Liver (tissue), 9 donors: ENCODE data around the gene SH3RF3. TPM values are rescaled to one million over a fixed set of nuclear protein-coding genes. Genes with fewer than 3 reads are reported as not detected.

Experiments used
- DNase-seq: peaks from one replicate; pipeline ENCODE4 v3.0.0-alpha.2; 2017; ENCODE audit warnings: low spot score
- H3K27ac ChIP-seq, 2 donors: one replicate each; pipeline ENCODE4 v1.7.0; 2013; ENCODE audit warnings: inconsistent platforms in 2 of 2, low read length in 2 of 2, control low read depth in 1 of 2, low read depth in 1 of 2, mild to moderate bottlenecking in 1 of 2
- H3K27me3 ChIP-seq, 4 donors: one replicate each; pipeline versions ENCODE4 v1.6.1 to v1.7.0; 2013; ENCODE audit warnings: low read length in 3 of 4, inconsistent platforms in 1 of 4, mild to moderate bottlenecking in 1 of 4, moderate library complexity in 1 of 4; ENCODE audit not compliant: control insufficient read depth in 4 of 4, insufficient read depth in 4 of 4
- H3K36me3 ChIP-seq, 4 donors: one replicate each; pipeline versions ENCODE4 v1.6.1 to v1.7.0; 2013; ENCODE audit warnings: low read length in 3 of 4, mild to moderate bottlenecking in 3 of 4, low read depth in 1 of 4, moderate library complexity in 1 of 4; ENCODE audit not compliant: control insufficient read depth in 4 of 4, insufficient read depth in 3 of 4
- H3K4me1 ChIP-seq, 4 donors: one replicate each; pipeline versions ENCODE4 v1.6.1 to v1.7.0; 2013; ENCODE audit warnings: low read length in 3 of 4, mild to moderate bottlenecking in 3 of 4, moderate library complexity in 1 of 4; ENCODE audit not compliant: control insufficient read depth in 4 of 4, insufficient read depth in 4 of 4
- H3K4me3 ChIP-seq, 3 donors: one replicate each; pipeline versions ENCODE4 v1.6.1 to v1.7.0; 2013; ENCODE audit warnings: low read length in 3 of 3, control low read depth in 1 of 3, low read depth in 1 of 3, mild to moderate bottlenecking in 1 of 3
- H3K9ac ChIP-seq, 2 donors: one replicate each; pipeline ENCODE4 v1.7.0; 2013; ENCODE audit warnings: low read length in 2 of 2, mild to moderate bottlenecking in 2 of 2, moderate library complexity in 2 of 2, control low read depth in 1 of 2, low read depth in 1 of 2
- H3K9me3 ChIP-seq, 4 donors: one replicate each; pipeline versions ENCODE4 v1.6.1 to v1.7.0; 2013; ENCODE audit warnings: low read length in 3 of 4; ENCODE audit not compliant: control insufficient read depth in 4 of 4
- FOXA1 ChIP-seq: IDR thresholded peaks from 2 replicates; pipeline ENCODE4 v1.6.1; 2016; ENCODE audit warnings: antibody characterized with exemption
- GABPA ChIP-seq, 2 donors: IDR thresholded peaks in 1 of 2; conservative IDR thresholded peaks in 1 of 2; 2 replicates each; pipeline ENCODE4 v1.6.1; 2016; ENCODE audit warnings: antibody characterized with exemption in 2 of 2, mild to moderate bottlenecking in 1 of 2, moderate library complexity in 1 of 2
- HNF4A ChIP-seq, 2 donors: conservative IDR thresholded peaks; 2 replicates each; pipeline ENCODE4 v1.6.1; 2016; ENCODE audit warnings: antibody characterized with exemption in 2 of 2, mild to moderate bottlenecking in 2 of 2
- HNF4G ChIP-seq: IDR thresholded peaks from 2 replicates; pipeline ENCODE4 v1.6.1; 2016; ENCODE audit warnings: antibody characterized with exemption
- NR2F2 ChIP-seq: IDR thresholded peaks from 2 replicates; pipeline ENCODE4 v1.6.1; 2016; ENCODE audit warnings: antibody characterized with exemption
- RAD21 ChIP-seq, 2 donors: IDR thresholded peaks; 2 replicates each; pipeline ENCODE4 v1.6.1; 2016; ENCODE audit warnings: antibody characterized with exemption in 2 of 2, mild to moderate bottlenecking in 2 of 2
- SP1 ChIP-seq: IDR thresholded peaks from 2 replicates; pipeline ENCODE4 v1.6.1; 2018; ENCODE audit warnings: antibody characterized with exemption, mild to moderate bottlenecking
- WGBS: extraction: QIAGEN DNeasy Blood & Tissue Kit; methylation state at CpG from one replicate; pipeline ENCODE4 v1.1.7; 2013; 5-methylcytosine and 5-hydroxymethylcytosine counted together
- polyA plus RNA-seq, 2 donors: library from polyadenylated mRNA; stranded (reverse) in 1 of 2; unstranded in 1 of 2; fragments of 200-250 nt in 1 of 2; fragments of >200 nt in 1 of 2; fragmentation: Nextera tagmentation in 1 of 2; extraction: Ambion mirVana in 1 of 2; gene quantifications; one replicate each; pipeline versions ENCODE4 v1.2.1 to v1.2.3, GENCODE V29; 2013 to 2015
- total RNA-seq, 2 donors: library from RNA; depleted of rRNA; stranded (reverse); fragments of >200 nt; gene quantifications; one replicate each; pipeline ENCODE4 v1.2.3, GENCODE V29; 2014
- TF ChIP-seq, protein P1 (sequence below): fragments of 150-350 bp; IDR thresholded peaks from 2 replicates; pipeline ENCODE4 v1.5.1; 2017; ENCODE audit warnings: improper control_type of control experiment, low read depth, low read length; ENCODE audit not compliant: missing input control
- TF ChIP-seq, protein P2 (sequence below): IDR thresholded peaks from 2 replicates; pipeline ENCODE4 v1.6.1; 2016; ENCODE audit warnings: antibody characterized with exemption, mild to moderate bottlenecking
- TF ChIP-seq, protein P3 (sequence below): IDR thresholded peaks from 2 replicates; pipeline ENCODE4 v1.6.1; 2016; ENCODE audit warnings: antibody characterized with exemption
- donor health status: healthy.
- donor health status: healthy.
- donor health status: healthy.
- donor health status: healthy.
- donor health status: healthy.

Gene SH3RF3
- total and polyA plus RNA-seq, 4 donors = 0.11 to 1.0 (median 0.54) TPM

DNA sequence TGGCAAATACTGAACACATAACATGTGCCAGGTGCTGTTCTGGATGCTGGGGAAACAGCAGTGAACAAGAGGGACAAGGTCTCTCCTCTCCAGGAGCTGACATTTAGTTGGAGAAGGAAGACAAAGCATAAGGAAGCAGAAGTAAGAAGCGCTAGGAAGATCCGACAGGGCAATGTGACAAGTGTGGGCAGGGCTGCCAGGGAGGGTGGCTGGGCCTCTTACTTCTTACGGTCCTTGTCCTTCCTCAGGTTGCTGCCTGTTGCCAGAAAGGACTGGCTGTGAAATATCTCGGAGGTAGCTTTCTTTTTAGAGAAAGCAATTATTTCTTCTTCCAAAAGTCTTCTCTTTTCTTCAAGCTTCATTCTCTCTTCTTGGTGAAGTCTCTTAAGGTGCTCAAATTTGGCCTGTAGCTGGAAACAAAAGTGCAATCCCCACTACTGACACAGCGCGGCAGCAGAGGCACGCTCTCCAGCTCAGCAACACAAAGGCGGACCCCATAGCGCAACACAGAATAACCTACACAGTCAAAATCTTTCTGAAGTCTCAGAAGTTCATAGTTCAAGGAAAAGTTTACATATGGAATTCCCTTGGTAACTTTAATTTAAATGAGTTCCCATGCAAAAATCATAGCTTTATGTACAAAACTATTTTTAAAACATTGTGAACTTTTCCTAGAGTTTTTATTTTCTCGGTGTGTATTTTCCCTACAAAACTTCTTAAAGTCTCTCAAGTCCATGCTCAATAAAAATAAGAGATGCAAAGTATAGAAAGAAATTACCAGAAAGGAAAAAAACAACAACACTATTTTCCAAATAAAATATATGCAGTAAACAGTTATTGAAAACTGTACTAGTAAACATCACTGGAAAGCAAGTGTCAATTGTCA, 417.1 kb downstream of the SH3RF3 start:
- Histone ChIP-seq H3K9ac (no peak overlapping the region), H3K9me3 (no peaks in the 10 kb centered on the region), H3K4me1 (no peaks in the 10 kb centered on the region), H3K27me3 (no peaks in the 10 kb centered on the region), H3K27ac (no peak overlapping the region), H3K36me3 (peaks cover 0 to 7% (median 3%) of the 10 kb centered on the region in 4 donors), H3K4me3 (no peak overlapping the region)
- TF ChIP-seq RAD21 (IDR thresholded peaks at IDR 0.05) = peak; percentile 95
- TF ChIP-seq, protein P1, sequence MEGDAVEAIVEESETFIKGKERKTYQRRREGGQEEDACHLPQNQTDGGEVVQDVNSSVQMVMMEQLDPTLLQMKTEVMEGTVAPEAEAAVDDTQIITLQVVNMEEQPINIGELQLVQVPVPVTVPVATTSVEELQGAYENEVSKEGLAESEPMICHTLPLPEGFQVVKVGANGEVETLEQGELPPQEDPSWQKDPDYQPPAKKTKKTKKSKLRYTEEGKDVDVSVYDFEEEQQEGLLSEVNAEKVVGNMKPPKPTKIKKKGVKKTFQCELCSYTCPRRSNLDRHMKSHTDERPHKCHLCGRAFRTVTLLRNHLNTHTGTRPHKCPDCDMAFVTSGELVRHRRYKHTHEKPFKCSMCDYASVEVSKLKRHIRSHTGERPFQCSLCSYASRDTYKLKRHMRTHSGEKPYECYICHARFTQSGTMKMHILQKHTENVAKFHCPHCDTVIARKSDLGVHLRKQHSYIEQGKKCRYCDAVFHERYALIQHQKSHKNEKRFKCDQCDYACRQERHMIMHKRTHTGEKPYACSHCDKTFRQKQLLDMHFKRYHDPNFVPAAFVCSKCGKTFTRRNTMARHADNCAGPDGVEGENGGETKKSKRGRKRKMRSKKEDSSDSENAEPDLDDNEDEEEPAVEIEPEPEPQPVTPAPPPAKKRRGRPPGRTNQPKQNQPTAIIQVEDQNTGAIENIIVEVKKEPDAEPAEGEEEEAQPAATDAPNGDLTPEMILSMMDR = peak; percentile 84
- no peak for TF ChIP-seq HNF4A (conservative IDR thresholded peaks at IDR 0.05)
- DNase-seq = peak; percentile 71
- WGBS = 33% methylated on average over 10 of the region's 10 CpGs

DNA sequence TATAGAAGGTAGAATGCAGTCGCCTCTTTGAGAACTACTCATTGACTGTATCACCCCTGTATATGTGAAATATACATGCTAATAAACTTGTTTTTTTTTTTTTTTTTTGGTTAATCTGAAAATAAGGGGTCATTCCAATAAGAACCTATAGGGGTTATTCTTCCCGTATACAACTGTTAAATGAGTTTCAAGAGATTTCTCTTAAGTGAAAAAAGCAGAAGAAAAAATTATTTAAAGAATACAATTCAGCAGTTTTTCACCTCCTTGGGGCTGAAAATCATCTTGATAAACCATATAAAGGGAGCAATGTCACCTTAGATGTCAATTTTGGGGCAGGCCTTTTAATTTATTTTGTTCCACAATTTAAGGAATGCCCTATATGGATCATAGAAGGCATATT, 418.3 kb downstream of the SH3RF3 start:
- Histone ChIP-seq H3K4me1 (no peaks in the 10 kb centered on the region), H3K9me3 (no peaks in the 10 kb centered on the region), H3K9ac (no peak overlapping the region), H3K27me3 (no peaks in the 10 kb centered on the region), H3K36me3 (peaks cover under 1 to 7% (median 4%) of the 10 kb centered on the region in 4 donors), H3K4me3 (no peak overlapping the region), H3K27ac (no peak overlapping the region)
- WGBS = 95% methylated on average over 2 of the region's 2 CpGs
- DNase-seq = no peak
- no peak for TF ChIP-seq HNF4G
- TF ChIP-seq, protein P2, sequence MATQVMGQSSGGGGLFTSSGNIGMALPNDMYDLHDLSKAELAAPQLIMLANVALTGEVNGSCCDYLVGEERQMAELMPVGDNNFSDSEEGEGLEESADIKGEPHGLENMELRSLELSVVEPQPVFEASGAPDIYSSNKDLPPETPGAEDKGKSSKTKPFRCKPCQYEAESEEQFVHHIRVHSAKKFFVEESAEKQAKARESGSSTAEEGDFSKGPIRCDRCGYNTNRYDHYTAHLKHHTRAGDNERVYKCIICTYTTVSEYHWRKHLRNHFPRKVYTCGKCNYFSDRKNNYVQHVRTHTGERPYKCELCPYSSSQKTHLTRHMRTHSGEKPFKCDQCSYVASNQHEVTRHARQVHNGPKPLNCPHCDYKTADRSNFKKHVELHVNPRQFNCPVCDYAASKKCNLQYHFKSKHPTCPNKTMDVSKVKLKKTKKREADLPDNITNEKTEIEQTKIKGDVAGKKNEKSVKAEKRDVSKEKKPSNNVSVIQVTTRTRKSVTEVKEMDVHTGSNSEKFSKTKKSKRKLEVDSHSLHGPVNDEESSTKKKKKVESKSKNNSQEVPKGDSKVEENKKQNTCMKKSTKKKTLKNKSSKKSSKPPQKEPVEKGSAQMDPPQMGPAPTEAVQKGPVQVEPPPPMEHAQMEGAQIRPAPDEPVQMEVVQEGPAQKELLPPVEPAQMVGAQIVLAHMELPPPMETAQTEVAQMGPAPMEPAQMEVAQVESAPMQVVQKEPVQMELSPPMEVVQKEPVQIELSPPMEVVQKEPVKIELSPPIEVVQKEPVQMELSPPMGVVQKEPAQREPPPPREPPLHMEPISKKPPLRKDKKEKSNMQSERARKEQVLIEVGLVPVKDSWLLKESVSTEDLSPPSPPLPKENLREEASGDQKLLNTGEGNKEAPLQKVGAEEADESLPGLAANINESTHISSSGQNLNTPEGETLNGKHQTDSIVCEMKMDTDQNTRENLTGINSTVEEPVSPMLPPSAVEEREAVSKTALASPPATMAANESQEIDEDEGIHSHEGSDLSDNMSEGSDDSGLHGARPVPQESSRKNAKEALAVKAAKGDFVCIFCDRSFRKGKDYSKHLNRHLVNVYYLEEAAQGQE = no peak
- no peak for TF ChIP-seq FOXA1
- TF ChIP-seq HNF4A (conservative IDR thresholded peaks at IDR 0.05) = no peak
- no peak for TF ChIP-seq GABPA (IDR thresholded peaks at IDR 0.05 in 1 of 2, conservative IDR thresholded peaks at IDR 0.05 in 1 of 2)
- TF ChIP-seq, protein P3, sequence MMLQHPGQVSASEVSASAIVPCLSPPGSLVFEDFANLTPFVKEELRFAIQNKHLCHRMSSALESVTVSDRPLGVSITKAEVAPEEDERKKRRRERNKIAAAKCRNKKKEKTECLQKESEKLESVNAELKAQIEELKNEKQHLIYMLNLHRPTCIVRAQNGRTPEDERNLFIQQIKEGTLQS = no peak
- no peak for TF ChIP-seq SP1
- TF ChIP-seq, protein P1 = no peak
- TF ChIP-seq NR2F2 = no peak
